Stimulated activated naive B cell treated with anti-CD40 and anti-IgM and Interleukin-4, amounts not matched to agents 10 μg/mL and 1 μg/mL and 100 μg/mL, for 72 hours (primary cell): Measurements from ENCODE around the gene BCAS3.

Experiments used
- ATAC-seq, 2 donors: fragments of 150-1000 bp; cut with Tn5 transposase; replicated peaks; 2 replicates each; pipeline ENCODE4 v1.10.0; 2021; ENCODE audit warnings: moderate library complexity in 1 of 2
- DNase-seq: peaks from one replicate; pipeline ENCODE4 v3.0.0; 2021
- H3K27ac Mint-ChIP-seq: one replicate; pipeline ENCODE4 v1.8.0; 2022; ENCODE audit warnings: mild to moderate bottlenecking, mixed read lengths
- H3K27me3 Mint-ChIP-seq, 2 donors: one replicate each; pipeline ENCODE4 v1.8.0; 2022; ENCODE audit warnings: mixed read lengths in 2 of 2
- H3K36me3 Mint-ChIP-seq, 2 donors: one replicate each; pipeline ENCODE4 v1.8.0; 2022; ENCODE audit warnings: mixed read lengths in 2 of 2, mild to moderate bottlenecking in 1 of 2
- H3K4me1 Mint-ChIP-seq, 2 donors: one replicate each; pipeline ENCODE4 v1.8.0; 2022; ENCODE audit warnings: mixed read lengths in 2 of 2, mild to moderate bottlenecking in 1 of 2
- H3K4me3 Mint-ChIP-seq, 2 donors: one replicate each; pipeline ENCODE4 v1.8.0; 2022; ENCODE audit warnings: mild to moderate bottlenecking in 2 of 2, mixed read lengths in 2 of 2, moderate library complexity in 1 of 2
- H3K9me3 Mint-ChIP-seq, 2 donors: one replicate each; pipeline ENCODE4 v1.8.0; 2022; ENCODE audit warnings: mixed read lengths in 2 of 2, mild to moderate bottlenecking in 1 of 2

BCAS3 gene

DNA sequence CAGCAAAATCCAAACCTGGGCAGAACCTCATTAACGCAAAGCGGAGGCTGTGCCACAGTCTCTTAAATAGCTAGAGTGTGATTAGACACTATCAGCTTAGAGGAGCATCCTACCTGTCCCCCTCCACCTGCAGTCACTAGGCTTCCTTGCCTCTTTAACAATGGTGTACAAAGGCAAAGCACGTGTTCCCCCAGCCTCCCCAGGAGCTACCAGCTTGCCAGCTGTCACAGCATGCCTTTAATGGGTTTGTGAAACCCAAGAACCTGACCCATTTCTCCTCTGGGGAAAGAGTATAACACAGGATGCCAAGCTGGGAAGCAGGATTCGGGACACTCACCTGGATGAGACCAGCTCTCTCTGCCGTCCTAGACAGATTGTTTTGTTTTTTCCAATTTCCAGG lies 684.7 kb downstream of the BCAS3 start:
- Mint-ChIP-seq H3K4me1 (no peaks in the 10 kb centered on the region), H3K27me3 (no peaks in the 10 kb centered on the region), H3K4me3 (no peak overlapping the region), H3K36me3 (no peaks in the 10 kb centered on the region), H3K9me3 (no peaks in the 10 kb centered on the region), H3K27ac (no peak overlapping the region)
- no peak for DNase-seq
- ATAC-seq = no peak

DNA sequence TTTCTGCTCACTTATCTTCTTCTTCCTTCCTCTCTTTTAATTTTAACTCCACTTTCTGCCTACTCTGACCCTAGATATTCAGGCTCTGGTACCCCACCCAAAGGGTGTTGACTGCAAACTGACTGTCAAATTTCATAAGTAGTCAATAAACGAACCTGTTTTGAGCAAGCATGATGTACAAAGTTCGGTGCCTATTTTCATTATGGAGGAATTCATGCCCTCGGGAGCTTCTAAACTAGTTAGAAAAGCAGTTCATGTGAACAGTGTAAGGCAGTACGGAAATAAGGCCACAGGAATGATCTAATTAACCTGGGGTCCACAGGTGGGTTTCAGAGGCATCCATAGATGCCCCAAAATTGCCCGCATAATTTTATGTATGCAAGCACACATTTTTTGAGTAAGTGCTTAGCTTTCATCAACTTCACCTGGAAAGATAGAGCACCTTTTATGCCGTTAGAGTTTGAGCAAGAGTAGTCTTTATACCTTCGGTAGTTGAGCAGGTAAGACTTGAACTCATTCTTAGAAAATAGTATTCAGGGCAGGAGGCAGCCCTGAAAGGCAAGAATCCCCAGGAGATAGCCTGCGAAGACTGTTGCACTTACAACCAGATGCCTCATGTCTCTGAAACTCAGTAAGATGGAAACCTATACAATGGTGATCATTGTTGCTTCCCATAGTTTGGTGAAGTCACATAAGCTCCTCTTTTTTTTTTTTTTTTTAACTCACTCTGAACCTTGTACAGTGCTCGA lies 685.4 kb downstream of the BCAS3 start:
- H3K36me3 Mint-ChIP-seq = no peaks in the 10 kb centered on the region
- DNase-seq (no peak), ATAC-seq (no peak)
- H3K27ac Mint-ChIP-seq = no peak overlapping the region
- no peaks in the 10 kb centered on the region for H3K9me3 Mint-ChIP-seq
- H3K4me1 Mint-ChIP-seq = no peaks in the 10 kb centered on the region
- H3K27me3 Mint-ChIP-seq = no peaks in the 10 kb centered on the region
- no peak overlapping the region for H3K4me3 Mint-ChIP-seq

DNA sequence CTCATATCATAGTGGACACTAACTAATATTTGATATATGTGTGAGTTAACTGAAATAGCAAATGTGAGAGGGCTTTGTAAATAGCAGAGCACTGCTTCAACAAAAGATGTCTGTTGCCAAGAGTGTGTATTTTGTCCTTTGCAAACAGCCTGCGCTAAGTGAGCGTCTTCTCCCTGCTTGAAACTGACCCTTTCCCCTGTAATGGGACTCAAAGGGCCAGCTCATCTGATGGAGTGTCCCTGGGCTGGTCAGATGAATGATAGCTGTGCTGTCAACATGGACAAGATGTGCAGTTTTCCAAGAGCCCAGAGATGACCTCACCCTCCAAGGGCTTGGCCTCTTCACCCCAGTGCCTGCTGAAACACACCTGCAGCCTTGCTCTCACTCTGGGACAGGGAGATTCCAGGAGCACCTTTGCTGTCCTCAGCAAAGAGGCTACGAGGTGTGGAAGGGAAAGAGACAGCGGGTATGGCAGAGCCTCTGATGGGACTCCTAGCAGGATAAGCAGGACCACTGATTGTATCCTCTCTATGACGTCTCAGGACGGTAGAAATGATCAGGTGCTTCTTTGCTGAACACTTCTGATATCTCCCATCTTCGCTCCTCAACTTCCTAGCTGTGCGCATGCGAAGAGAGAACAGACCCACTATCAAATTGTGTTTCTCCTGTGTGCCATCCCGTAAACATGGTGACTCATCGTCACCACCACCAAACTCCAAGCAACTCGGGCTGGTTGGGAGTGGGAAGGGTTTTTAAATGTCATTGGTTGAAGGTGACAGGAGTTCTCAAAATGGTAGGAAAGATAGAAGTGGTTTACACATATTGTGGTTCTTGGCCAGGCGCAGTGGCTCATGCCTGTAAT lies 686.2 kb downstream of the BCAS3 start:
- Mint-ChIP-seq H3K9me3 (no peaks in the 10 kb centered on the region), H3K4me3 (no peak overlapping the region)

DNA sequence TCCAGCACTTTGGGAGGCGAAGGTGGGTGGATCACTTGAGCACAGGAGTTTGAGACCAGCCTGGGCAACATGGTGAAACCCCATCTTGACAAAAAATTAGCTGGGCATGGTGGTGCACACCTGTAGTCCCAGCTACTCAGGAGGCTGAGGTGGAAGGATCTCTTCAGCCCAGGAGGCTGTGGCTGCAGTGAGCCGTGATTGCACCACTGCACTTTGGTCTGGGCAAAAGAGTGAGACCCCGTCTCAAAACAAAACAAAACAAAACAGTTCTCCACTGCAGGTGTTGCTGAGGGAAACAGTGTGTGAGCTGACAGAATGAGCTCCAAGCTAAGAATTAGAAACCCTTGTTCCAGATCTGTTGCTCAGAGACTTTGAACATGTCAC lies 686.8 kb downstream of the BCAS3 start:
- H3K4me3 Mint-ChIP-seq = no peak overlapping the region

More for the DNA sequence above, 686.2 kb downstream of the BCAS3 start:
- H3K36me3 Mint-ChIP-seq = no peaks in the 10 kb centered on the region
- ATAC-seq (no peak), DNase-seq (no peak)
- H3K27me3 Mint-ChIP-seq = no peaks in the 10 kb centered on the region
- no peak overlapping the region for H3K27ac Mint-ChIP-seq
- H3K4me1 Mint-ChIP-seq = no peaks in the 10 kb centered on the region

DNA sequence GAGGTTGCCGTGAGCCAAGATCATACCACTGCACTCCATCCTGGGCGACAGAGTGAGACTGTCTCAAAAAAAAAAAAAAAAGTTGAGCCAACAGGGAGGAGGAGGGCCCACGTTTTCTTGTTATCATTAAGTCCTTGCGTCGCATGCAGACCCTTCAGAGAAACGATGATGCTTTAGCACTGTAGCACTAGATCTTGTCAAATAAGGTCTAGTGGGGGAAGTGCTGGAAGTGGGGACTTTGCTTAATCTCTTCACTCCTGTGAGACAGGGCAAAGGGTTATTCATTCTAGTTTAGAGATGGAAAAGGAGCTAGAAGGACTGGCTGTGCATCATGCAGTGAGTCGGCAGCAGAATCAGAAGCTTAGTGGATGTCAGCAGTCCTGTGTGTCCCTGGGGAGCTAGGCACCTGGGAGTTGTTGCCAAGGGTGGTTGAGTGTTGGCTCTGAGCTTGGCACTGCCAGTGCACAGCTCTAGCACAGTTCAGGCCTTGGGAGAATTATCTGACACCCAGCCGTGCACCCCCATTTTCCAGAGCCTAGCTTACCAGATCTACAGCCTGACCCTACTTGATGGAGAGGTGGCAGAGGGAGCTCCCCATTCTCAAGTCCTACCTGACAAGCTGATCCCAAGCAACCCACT lies 688.5 kb downstream of the BCAS3 start:
- no peak overlapping the region for H3K4me3 Mint-ChIP-seq
- no peaks in the 10 kb centered on the region for H3K27me3 Mint-ChIP-seq
- no peaks in the 10 kb centered on the region for H3K9me3 Mint-ChIP-seq
- H3K4me1 Mint-ChIP-seq = no peaks in the 10 kb centered on the region
- ATAC-seq = no peak
- H3K27ac Mint-ChIP-seq = no peak overlapping the region
- no peaks in the 10 kb centered on the region for H3K36me3 Mint-ChIP-seq
- DNase-seq = no peak

More for the DNA sequence above, 686.8 kb downstream of the BCAS3 start:
- Mint-ChIP-seq H3K27me3 (no peaks in the 10 kb centered on the region), H3K4me1 (no peaks in the 10 kb centered on the region), H3K36me3 (no peaks in the 10 kb centered on the region), H3K9me3 (no peaks in the 10 kb centered on the region), H3K27ac (no peak overlapping the region)
- ATAC-seq (no peak), DNase-seq (no peak)

DNA sequence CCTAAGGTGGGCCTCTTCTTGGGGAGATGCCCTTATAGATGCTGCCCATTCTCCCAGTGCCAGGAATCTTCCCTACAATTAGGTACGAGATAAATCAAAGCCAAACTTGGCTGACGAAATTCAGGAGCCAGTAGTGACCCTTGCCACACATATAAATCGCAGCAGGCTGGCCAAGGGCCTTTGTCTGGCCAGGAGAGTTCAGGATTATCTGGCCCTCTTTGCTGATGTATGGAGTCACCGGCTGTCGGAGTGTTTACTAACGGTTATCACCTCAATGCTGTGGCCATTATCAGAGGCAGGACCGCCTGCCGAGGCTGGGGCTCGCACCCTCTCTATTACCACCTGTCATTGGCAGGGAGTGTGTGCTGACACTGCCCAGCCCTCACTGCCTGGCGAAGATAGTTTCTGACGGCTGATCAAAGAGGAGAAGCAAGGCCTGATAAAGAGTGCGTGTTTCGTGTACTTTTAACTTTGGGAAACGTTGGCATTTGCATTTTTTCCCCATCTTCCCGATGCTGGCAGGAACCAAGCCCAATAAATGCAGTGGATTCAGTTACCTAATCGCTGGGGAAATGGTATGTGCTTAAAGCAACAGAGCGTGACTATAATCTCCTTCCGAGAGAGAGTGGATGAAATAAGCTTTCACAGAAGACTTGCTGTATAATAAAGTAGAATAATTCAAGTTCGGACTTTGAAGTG lies 689.2 kb downstream of the BCAS3 start:
- H3K9me3 Mint-ChIP-seq = no peaks in the 10 kb centered on the region
- H3K4me1 Mint-ChIP-seq = no peaks in the 10 kb centered on the region
- no peak overlapping the region for H3K4me3 Mint-ChIP-seq
- no peaks in the 10 kb centered on the region for H3K27me3 Mint-ChIP-seq
- DNase-seq = no peak
- H3K27ac Mint-ChIP-seq = no peak overlapping the region
- ATAC-seq = no peak
- no peaks in the 10 kb centered on the region for H3K36me3 Mint-ChIP-seq

DNA sequence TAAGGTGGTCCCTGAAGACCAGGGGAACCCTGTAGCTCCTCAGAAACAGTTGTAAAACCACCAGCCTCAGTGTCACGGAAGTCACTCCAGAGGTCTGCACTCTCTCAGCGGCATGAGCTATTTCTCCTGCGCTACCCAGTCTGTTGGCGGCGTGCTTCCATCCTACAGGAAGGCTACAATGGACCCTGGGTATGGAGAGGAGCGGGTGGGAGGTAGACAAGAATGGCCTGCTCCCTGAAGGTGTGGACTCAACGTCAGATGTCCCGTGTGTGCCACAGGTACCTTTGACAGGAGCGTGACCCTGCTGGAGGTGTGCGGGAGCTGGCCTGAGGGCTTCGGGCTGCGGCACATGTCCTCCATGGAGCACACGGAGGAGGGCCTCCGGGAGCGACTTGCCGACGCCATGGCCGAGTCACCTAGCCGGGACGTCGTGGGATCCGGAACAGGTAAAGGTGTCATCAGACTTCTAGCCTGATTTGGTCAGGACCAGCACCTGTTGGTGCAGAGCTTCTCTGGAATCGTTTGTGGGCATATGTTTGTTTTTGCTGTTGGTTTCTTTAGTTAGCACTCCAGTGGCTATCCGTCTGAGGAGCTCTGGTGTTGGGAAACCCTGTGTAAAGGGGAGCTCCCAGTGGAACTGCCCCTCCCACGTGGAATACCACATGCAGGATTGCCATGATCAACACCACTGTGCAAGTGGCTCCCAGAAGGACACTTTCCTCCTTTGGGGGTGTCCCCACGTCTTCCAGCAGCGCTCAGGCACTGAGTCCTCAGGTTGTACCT lies 690.6 kb downstream of the BCAS3 start:
- no peaks in the 10 kb centered on the region for H3K27me3 Mint-ChIP-seq
- H3K27ac Mint-ChIP-seq = no peak overlapping the region
- DNase-seq (no peak), ATAC-seq (no peak)
- H3K36me3 Mint-ChIP-seq = no peaks in the 10 kb centered on the region
- H3K4me1 Mint-ChIP-seq = no peaks in the 10 kb centered on the region
- no peaks in the 10 kb centered on the region for H3K9me3 Mint-ChIP-seq
- H3K4me3 Mint-ChIP-seq = no peak overlapping the region

DNA sequence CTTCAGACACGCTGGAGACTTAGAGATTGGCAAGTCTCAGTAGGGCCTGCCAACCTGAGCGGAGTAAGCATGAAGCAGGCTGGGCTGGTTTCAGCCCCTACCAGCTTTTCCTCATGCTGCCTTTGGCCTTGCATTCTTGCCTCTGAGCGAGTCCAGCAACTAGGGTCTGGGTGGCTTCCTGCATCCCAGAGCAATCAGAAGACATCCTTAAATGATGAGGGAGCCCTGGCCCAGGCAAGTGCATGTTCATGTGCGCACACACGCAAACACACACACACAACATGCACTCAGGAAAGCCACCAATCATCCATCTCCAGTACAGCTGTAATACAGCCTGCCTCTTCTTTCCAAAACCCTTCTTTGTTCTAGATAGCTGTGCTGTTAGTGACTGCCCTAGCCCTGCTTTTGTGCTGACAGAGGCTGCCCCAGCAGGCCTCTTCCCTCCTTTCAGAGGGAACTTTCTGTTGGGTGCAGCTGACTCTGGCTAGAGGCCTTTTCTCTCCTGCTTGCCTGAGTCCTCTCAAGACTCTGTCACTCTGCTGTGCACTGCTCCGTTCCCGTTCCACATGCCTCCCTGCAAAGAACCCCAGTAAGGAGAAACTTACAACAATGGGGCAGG lies 691.3 kb downstream of the BCAS3 start:
- Mint-ChIP-seq H3K27me3 (no peaks in the 10 kb centered on the region), H3K9me3 (no peaks in the 10 kb centered on the region), H3K4me3 (no peak overlapping the region), H3K36me3 (no peaks in the 10 kb centered on the region), H3K27ac (no peak overlapping the region), H3K4me1 (peaks cover 3 to 5% of the 10 kb centered on the region in 2 donors)
- ATAC-seq (no peak), DNase-seq (no peak)

DNA sequence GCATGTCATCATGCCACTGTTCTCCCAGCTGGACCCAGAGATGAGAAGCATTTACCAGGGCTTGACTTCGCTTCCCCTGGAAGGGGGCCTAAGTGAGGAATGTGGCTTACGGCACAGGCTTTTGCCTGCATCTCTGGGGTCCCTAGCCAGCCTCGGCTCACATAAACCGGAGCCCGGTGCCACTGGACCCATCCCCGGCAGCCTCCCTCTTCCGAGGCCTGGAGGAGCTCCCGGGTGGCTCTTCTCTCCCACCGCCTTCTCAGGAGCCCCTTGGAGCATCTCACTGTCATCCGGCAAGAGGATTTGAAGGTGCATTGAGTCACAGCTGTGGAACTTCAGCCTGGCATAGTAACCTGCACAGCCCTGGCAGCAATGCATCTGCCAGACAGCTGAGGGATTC lies 692.1 kb downstream of the BCAS3 start:
- no peak for ATAC-seq
- H3K27ac Mint-ChIP-seq = no peak overlapping the region
- no peak overlapping the region for H3K4me3 Mint-ChIP-seq
- no peaks in the 10 kb centered on the region for H3K36me3 Mint-ChIP-seq
- peaks cover 5 to 9% of the 10 kb centered on the region in 2 donors for H3K4me1 Mint-ChIP-seq
- no peak for DNase-seq
- H3K9me3 Mint-ChIP-seq = no peaks in the 10 kb centered on the region
- no peaks in the 10 kb centered on the region for H3K27me3 Mint-ChIP-seq

DNA sequence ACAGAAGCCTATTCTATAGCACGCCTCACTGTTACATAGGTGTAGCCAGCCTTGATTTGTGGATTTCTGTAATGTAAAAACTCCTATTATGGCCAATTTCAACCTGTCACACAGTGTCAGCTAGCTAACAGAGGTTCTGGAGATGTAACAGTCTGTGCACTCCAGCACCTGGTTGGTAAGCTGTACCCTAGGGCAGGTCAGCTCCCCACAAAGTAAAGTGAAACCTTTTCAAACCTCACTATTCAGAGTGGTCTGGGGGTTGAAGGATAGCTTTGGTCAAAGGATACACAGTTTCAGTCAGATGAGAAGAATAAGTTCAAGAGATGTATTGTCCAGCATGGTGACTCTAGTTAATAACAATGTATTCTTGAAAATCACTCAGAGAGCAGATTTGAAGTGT lies 693.5 kb downstream of the BCAS3 start:
- DNase-seq = no peak
- Mint-ChIP-seq H3K9me3 (no peaks in the 10 kb centered on the region), H3K36me3 (no peaks in the 10 kb centered on the region), H3K4me1 (peaks cover 5 to 9% of the 10 kb centered on the region in 2 donors), H3K4me3 (no peak overlapping the region), H3K27me3 (no peaks in the 10 kb centered on the region), H3K27ac (no peak overlapping the region)
- ATAC-seq = no peak

DNA sequence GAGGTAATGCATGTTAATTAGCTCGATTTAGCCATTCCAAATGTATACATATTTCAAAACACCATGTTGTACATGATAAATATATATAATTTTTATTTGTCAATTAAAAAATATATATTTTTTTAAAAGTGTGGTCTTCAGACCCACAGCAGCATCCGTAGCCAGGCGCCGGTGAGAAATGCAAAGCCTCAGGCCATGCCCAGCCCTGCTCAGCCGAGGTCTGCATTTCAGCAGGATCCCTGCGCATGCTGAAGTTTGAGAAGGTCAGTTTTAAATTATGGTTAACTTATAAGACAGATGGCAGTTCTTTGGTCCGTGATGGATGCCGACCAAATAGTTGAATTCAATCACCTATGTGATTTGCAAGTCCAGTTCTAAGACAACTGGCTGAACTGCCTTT lies 694.0 kb downstream of the BCAS3 start:
- no peak overlapping the region for H3K27ac Mint-ChIP-seq
- ATAC-seq (no peak), DNase-seq (no peak)
- no peak overlapping the region for H3K4me3 Mint-ChIP-seq
- peaks cover 5 to 9% of the 10 kb centered on the region in 2 donors for H3K4me1 Mint-ChIP-seq
- no peaks in the 10 kb centered on the region for H3K9me3 Mint-ChIP-seq
- H3K36me3 Mint-ChIP-seq = peaks cover 0 to 3% of the 10 kb centered on the region in 2 donors
- H3K27me3 Mint-ChIP-seq = no peaks in the 10 kb centered on the region

DNA sequence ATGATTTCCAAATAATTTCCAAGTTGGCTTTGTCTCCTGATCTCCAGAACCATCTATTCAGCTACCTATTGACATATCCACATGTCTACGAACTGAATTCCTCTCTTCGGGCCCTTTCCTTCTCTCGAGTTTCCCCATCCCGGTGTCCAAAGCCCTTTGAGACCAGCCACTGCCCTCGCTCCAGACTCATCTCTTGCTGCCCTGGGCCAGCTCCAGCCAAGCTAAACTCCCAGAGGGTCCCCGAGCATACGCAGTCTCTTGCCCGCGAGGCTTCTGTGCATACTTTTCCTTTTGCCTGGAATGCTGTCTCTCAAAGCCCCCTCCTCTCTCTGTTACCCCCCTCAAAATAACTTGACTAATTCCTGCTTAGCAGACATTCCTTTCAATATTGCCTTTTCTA lies 694.8 kb downstream of the BCAS3 start:
- peaks cover 0 to 6% of the 10 kb centered on the region in 2 donors for H3K36me3 Mint-ChIP-seq
- no peaks in the 10 kb centered on the region for H3K27me3 Mint-ChIP-seq
- no peak overlapping the region for H3K27ac Mint-ChIP-seq
- H3K4me3 Mint-ChIP-seq = no peak overlapping the region
- DNase-seq = no peak
- H3K4me1 Mint-ChIP-seq = peaks cover 5 to 9% of the 10 kb centered on the region in 2 donors
- ATAC-seq = no peak
- H3K9me3 Mint-ChIP-seq = no peaks in the 10 kb centered on the region
